Neuronal stem cell (in vitro differentiated cells): ENCODE results near the gene CELF3. TPM values are rescaled to one million over a fixed set of nuclear protein-coding genes. Genes with fewer than 3 reads are reported as not detected.

Experiments used
- DNase-seq: peaks from one replicate; pipeline ENCODE4 v3.0.0-alpha.2; 2013; ENCODE audit warnings: low spot score
- H2AFZ ChIP-seq: one replicate; pipeline ENCODE4 v1.6.1; 2013; ENCODE audit warnings: mild to moderate bottlenecking, low read length, inconsistent platforms
- H2AK5ac ChIP-seq: 2 replicates; pipeline ENCODE4 v1.6.1; 2013; ENCODE audit warnings: low read depth, mild to moderate bottlenecking, inconsistent platforms, low read length, moderate library complexity, mixed read lengths
- H2BK120ac ChIP-seq: 2 replicates; pipeline ENCODE4 v1.6.1; 2013; ENCODE audit warnings: low read depth, mild to moderate bottlenecking, inconsistent platforms, low read length, moderate library complexity, mixed read lengths
- H2BK12ac ChIP-seq: one replicate; pipeline ENCODE4 v1.6.1; 2013; ENCODE audit warnings: low read length, inconsistent platforms
- H2BK15ac ChIP-seq: 2 replicates; pipeline ENCODE4 v1.6.1; 2013; ENCODE audit warnings: mild to moderate bottlenecking, low read length, inconsistent platforms, mixed read lengths
- H2BK5ac ChIP-seq: one replicate; pipeline ENCODE4 v1.6.1; 2013; ENCODE audit warnings: inconsistent platforms, mild to moderate bottlenecking, low read length, moderate library complexity
- H3K14ac ChIP-seq: one replicate; pipeline ENCODE4 v1.6.1; 2013; ENCODE audit warnings: low read length, inconsistent platforms
- H3K18ac ChIP-seq: 2 replicates; pipeline ENCODE4 v1.6.1; 2013; ENCODE audit warnings: low read length, inconsistent platforms
- H3K23ac ChIP-seq: 2 replicates; pipeline ENCODE4 v1.6.1; 2013; ENCODE audit warnings: low read depth, mild to moderate bottlenecking, mixed read lengths, low read length, inconsistent platforms; ENCODE audit not compliant: poor library complexity
- H3K27ac ChIP-seq: replicated peaks from 3 replicates; pipeline ENCODE4 v1.5.1; 2013; ENCODE audit warnings: low read length, inconsistent platforms
- H3K27me3 ChIP-seq, 3 experiments: 2 replicates each; pipeline ENCODE4 v1.6.1; 2013; ENCODE audit warnings: low read length in 3 of 3, mild to moderate bottlenecking in 2 of 3, inconsistent platforms in 1 of 3, low read depth in 1 of 3, mixed read lengths in 1 of 3, moderate library complexity in 1 of 3; ENCODE audit not compliant: control insufficient read depth in 3 of 3, insufficient read depth in 3 of 3
- H3K36me3 ChIP-seq, 2 donors: replicated peaks in 1 of 2; 2 replicates each; pipeline ENCODE4 v1.6.1; 2013; ENCODE audit warnings: low read length in 2 of 2; ENCODE audit not compliant: control insufficient read depth in 2 of 2, insufficient read depth in 2 of 2
- H3K4ac ChIP-seq: 2 replicates; pipeline ENCODE4 v1.6.1; 2013; ENCODE audit warnings: inconsistent platforms, mild to moderate bottlenecking, low read length, moderate library complexity
- H3K4me1 ChIP-seq, 2 donors: 1 replicate in 1 of 2; 2 replicates in 1 of 2; pipeline ENCODE4 v1.6.1; 2013; ENCODE audit warnings: low read length in 2 of 2, low read depth in 1 of 2; ENCODE audit not compliant: control insufficient read depth in 2 of 2, insufficient read depth in 1 of 2
- H3K4me2 ChIP-seq: one replicate; pipeline ENCODE4 v1.6.1; 2013; ENCODE audit warnings: mild to moderate bottlenecking, low read length, inconsistent platforms; ENCODE audit not compliant: insufficient read depth, poor library complexity, severe bottlenecking
- H3K4me3 ChIP-seq, 2 donors: 2 replicates each; pipeline ENCODE4 v1.5.1; 2013; ENCODE audit warnings: low read length in 2 of 2, mild to moderate bottlenecking in 2 of 2, inconsistent platforms in 1 of 2, moderate library complexity in 1 of 2
- H3K79me1 ChIP-seq: one replicate; pipeline ENCODE4 v1.6.1; 2013; ENCODE audit warnings: low read depth, mild to moderate bottlenecking, inconsistent platforms, low read length, moderate library complexity
- H3K9ac ChIP-seq: one replicate; pipeline ENCODE4 v1.6.1; 2013; ENCODE audit warnings: mild to moderate bottlenecking, low read depth, low read length, inconsistent platforms; ENCODE audit not compliant: poor library complexity
- H3K9me3 ChIP-seq, 2 donors: replicated peaks in 1 of 2; 2 replicates each; pipeline versions ENCODE3 to v1.6.1; 2013; ENCODE audit warnings: low read length in 2 of 2, mild to moderate bottlenecking in 2 of 2, inconsistent platforms in 1 of 2, low read depth in 1 of 2, mixed read lengths in 1 of 2, moderate library complexity in 1 of 2; ENCODE audit not compliant: control insufficient read depth in 2 of 2, insufficient read depth in 1 of 2
- H4K8ac ChIP-seq: one replicate; pipeline ENCODE4 v1.6.1; 2013; ENCODE audit warnings: low read depth, mild to moderate bottlenecking, inconsistent platforms, low read length, moderate library complexity
- H4K91ac ChIP-seq: one replicate; pipeline ENCODE4 v1.6.1; 2013; ENCODE audit warnings: low read length, low read depth, mild to moderate bottlenecking, inconsistent platforms; ENCODE audit not compliant: poor library complexity
- WGBS, 2 donors: extraction: QIAGEN DNeasy Blood & Tissue Kit; methylation state at CpG; one replicate each; pipeline ENCODE4 v1.1.7; 2013; ENCODE audit warnings: missing lambda C conversion rate in 2 of 2, mixed read lengths in 1 of 2; ENCODE audit not compliant: insufficient read length in 2 of 2, insufficient replicate concordance in 1 of 2; ENCODE audit errors: extremely low coverage in 2 of 2; 5-methylcytosine and 5-hydroxymethylcytosine counted together
- small RNA-seq: library from polyadenylated mRNA; stranded (forward); fragments of <200 nt; extraction: miRNeasy Mini kit (QIAGEN cat#:217004); gene quantifications from one replicate; pipeline ENCODE3, GENCODE V24; 2013; ENCODE audit not compliant: insufficient read depth

The CELF3 gene

GRCh38 chr1:151653397-151653796 is 63.2 kb downstream of the CELF3 start:
- Histone ChIP-seq H3K4me2 (no peak overlapping the region), H3K27me3 (no peaks in the 10 kb centered on the region), H2BK15ac (no peak overlapping the region), H3K18ac (no peak overlapping the region), H3K79me1 (no peaks in the 10 kb centered on the region), H2BK5ac (no peak overlapping the region), H3K4ac (no peak overlapping the region), H3K23ac (no peak overlapping the region), H3K36me3 (peaks cover 3 to 36% of the 10 kb centered on the region in 2 donors), H3K9me3 (peaks cover 3 to 7% of the 10 kb centered on the region in 2 donors), H2BK12ac (no peak overlapping the region), H3K14ac (no peak overlapping the region), H2AK5ac (no peak overlapping the region), H4K8ac (no peak overlapping the region), H3K9ac (no peak overlapping the region), H4K91ac (no peak overlapping the region), H2BK120ac (no peak overlapping the region), H3K4me1 (no peaks in the 10 kb centered on the region), H3K27ac (no peak overlapping the region), H2AFZ (no peak overlapping the region), H3K4me3 (no peak overlapping the region)
- WGBS, 2 donors: no CpG with 5 or more reads among the region's 1 CpG
- DNase-seq: no peak

Small RNAs within 50 kb of the gene (small RNA-seq; reads per million reads assigned to genes)
- not detected for gene RNU6-662P
